ENCODE results near the gene CAPN14.
"Not testable (repeated sequence)": the region's sequence is repeated elsewhere in the genome, so short reads cannot be mapped to it uniquely, and the experiment has no call there.

The CAPN14 gene

DNA sequence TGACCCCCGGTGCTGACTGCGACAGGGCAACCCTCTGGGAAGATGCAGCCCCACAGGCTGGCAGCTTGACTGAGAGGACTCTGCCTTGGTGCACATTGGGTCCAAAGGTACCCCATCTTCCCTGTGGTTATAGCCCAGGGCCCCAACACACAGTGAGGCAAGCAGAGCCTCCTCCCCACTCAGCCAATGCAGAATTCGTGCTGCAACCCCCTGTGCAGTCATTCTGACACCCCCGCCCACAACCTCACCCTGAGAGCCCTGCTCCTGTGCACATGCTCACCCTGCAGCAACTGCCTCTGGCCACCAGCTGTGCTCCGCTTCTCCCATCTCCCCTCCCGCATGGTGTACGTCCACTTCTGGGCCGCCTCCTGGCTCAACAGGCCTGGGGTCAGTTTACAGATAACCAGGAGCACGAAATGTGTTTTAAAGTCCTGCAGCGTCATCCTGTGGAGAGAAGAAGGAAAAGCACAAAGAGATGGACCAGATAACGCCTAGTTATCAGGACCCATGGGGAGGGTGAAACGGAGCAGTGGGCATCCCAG is 24.4 kb downstream of the CAPN14 start:
- DNase-seq, result no peak

DNA sequence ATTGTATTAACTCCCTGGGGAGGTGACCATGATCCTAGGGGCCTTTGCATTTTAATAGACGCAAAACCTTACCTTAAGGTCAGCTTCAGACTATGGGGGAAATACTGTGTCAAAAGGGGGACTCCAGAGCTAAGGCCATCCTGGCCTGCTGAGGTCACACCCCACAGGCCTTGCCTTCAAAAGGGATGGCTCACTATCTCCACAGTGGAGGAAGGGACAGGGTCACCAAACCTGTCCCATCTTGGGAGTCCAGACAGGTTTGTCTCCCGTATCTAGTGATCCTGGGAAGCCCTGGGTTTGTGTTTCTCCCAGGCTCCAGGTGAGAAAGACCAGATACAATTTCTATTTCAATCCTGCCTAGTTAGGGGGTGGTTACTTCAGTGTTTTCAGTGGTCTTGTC is 24.9 kb downstream of the CAPN14 start:
- no peak for DNase-seq

DNA sequence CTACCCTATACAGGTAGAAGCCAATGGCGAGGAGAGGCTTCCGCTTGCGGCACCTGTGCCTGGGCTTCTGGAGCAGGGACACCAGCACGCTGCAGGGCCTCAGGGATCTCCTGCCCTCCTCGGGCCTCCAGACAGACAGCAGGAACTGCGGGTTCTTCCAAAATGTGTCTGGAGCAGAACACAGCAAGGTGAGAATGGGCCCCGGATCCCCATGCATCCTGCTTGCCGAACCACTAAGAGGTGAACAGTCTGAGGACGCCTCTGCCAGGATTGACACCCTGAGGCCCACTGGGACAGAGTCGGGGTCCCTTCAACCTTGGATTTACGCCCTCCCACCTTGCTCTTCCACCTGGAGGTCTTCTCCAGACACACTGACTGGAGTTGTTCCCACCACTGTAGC is 25.4 kb downstream of the CAPN14 start:
- DNase-seq, result no peak

DNA sequence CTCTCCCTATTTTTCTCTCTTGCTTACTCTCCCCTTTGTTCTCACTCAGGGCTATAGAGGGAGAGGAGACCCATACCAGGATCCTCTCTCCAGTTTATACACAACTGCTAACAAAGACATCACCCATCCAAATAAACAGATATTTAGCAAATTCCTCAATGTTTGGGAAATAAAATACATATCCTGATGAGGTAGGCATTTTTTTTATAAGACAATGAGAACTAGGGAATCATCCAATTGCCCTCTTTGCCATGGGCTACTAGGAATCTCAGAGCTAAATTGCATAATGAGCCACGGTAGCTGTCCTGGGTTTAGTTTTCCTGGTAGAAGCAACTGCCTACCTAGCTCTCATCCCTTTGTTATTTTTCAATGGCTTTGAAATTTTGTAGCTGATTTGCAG is 27.1 kb downstream of the CAPN14 start:
- DNase-seq, result no peak

DNA sequence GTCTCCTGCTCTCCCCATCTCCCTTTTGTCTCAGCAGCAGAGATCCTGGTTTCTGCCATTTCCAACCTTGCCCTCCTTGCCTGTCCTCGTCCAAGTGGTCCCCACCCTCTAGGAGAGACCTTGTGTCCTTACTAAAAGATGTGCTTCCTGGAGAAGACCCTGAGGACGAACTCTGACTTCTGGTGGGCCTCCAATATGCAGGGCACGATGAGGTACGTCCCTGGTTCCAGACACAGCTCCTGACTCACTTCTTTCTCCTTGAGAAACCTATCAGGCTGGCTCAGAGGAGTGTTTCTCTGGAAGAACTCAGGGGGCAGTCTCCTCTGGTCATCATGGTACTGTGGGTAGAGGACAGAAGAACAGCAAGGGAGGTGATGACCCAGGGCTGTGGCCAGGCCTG is 28.2 kb downstream of the CAPN14 start:
- DNase-seq, result no peak

DNA sequence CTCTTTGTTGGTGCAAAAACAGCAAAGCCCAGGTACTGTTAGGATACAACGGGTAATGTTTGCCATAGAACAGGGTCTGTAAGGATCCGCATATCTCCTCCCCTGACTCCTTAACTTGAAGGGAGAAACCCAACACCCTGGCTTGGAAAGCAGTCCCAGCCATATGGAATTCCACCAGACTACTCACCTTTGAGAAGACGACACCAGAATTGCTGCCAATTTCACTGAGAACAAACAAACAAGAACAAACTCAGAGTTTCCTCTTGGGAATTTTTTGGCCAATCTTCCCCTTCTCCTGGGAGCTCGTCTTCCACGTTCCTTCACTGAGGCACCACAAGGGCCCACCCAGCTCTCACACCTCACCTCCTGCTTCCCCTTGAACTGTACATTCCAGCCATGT is 29.2 kb downstream of the CAPN14 start:
- no peak for DNase-seq

DNA sequence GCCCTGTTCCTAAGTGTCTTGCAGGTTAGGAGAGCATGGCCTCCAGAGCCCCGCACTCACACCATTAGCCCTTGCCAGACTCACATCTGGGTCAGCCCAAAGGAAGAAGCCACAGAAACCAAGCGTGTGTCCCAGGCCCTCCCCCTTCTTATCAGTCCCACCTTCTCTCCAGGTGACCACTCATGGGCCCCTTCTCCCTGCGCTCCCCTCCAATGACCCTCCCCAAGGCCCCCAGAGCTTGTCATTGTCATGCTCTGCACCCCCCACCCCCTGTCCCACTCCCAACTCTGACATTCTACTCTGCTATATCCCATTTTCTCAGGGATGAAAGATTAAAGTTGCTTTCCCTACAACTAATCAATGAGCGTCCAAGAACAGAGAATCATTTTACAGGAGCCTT is 30.1 kb downstream of the CAPN14 start:
- no peak for DNase-seq

DNA sequence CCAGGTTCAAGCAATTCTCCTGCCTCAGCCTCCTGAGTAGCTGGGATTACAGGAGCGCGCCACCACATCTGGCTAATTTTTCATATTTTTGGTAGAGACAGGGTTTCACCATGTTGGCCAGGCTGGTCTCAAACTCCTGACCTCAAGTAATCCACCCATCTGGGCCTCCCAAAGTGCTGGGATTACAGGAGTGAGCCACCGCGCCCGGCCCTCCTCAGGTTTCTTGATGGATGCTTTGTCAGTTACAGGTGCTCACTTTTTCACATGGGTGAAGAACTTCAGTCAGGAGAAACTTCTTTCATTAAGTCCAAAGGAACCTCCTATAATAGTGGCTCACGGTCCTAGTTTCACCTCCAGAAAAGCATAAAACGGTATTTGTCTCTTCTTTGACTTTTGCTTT is 33.3 kb downstream of the CAPN14 start:
- DNase-seq, result not testable (repeated sequence)

DNA sequence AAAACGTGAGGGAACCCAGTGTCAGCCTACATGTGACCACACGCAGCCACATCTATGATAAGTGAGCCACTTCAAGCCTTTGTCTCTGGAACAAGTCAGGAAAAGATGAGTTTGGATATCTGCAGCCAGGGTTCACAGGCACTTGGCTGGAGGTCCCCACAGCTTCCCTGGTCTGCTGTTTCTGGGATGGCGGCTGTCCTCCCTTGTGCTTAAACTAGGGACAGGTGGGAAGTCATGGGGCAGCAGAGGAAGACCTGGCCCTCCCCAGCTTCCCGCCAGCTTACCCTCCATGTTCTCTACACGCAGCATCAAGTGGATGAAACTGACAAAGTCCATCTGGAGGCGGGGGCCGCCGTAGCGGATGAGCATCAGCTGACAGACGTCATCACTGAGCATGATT is 40.6 kb downstream of the CAPN14 start:
- no peak for DNase-seq

DNA sequence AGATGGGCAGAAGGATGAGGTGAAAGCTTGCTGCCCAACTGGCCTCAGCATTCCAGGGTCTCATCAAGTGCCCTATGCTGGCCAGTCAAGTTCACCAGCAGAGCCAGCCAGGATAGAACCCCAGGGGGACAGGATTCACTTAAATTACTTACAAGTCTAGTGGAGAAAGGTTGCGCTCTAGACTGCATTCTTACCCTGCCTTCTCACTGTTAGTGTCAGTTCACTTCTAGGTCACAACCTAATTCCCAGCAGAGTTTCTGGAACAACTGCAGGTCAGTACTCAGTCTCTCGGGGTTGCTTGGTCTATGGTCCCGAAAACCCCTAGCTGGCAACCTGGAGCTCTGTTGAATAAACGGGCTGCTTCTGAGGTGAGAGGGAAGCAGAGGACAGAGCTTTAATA is 46.2 kb downstream of the CAPN14 start:
- no peak for DNase-seq

DNA sequence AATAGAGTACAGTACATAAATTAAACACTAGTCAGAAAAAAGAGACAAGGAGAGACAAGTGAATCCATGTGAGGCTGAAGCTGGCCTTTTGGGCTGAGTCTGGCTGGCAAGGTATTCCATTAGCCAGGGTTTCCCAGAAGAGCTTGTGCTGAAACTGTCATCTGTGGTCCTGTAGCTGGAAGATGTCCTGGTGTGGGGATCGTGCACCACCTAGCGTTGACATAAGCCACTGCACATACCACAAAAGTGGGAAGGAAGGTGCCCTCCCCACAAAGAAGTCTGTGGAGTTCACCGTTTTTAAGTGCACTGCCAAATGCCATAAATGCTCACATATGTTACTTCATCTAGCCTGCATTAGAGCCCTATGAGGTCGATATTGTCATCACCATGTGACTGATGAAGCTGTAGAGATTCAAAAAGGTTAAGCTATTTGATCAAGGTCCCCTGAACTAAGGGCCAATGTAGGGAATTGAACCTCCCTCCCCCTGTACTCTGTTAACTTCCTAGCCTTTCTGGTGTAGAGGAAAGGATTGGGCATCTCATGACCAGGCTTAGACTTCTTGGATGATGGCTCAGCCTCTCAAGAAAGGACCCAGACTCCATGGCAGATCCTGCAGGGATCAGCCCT is 47.1 kb downstream of the CAPN14 start:
- peak; percentile 6 for DNase-seq

DNA sequence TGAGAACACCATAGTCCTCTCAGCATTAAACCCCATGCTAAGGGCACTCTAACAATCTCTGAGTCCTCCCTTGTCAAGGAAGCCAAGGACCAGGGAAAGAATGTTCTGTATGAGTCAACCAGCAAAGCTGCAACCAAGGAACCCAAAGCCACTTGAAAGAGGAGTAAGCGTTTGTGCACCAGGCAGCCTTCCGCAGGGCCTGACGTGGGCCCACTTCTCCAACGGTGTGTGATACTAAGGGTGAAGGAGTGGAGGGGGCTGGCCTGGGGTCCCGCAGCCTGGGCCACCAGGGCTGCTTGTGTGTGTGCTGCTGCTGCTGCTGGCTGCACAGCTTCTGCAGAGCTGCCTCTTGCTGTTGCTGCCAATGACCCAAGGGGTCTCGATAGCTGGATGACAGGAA is 49.0 kb downstream of the CAPN14 start:
- DNase-seq, result no peak

DNA sequence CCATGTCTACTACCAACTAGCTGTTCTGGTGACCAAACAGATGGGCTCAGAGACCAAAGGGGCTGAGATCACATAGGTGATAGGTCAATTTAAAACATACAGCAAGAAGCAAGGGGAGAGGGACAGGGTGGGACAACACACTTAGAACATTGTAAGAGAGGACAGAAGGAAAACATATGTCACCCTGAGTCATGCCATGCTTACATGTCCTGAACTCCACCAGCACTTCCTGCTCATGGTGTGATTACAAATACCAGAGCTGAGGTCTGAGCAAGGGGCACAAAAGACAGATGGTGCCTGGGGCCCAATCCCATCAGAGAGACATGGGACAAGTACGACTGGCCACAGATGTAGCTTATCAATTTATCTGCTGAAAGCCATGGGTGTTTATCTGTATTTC is 50.4 kb downstream of the CAPN14 start:
- DNase-seq, result no peak

DNA sequence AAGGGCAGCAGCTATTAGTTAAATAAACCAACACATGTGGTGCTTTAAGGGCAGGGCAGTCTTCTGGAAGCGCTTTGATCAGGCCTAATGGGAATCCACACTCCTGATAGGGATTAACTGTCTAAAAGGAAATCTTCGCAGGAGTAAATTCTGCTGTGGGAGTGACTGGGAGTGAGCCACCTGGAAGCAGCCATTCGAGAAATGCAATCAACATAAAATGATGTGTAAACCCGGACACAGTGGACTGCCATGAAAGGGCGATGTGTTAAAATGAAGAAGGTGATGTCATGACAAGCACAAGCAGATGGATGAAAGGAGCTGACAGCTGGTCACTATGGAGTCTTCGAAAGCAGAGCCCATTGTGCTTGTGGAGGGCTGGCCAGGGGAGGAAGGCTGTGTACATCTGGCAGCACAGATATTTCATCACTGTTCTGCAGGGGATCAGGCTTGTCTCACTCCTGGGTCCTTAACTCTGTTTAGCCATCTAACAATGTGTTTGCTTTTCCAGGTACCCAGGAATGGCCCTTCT is 54.2 kb downstream of the CAPN14 start:
- DNase-seq, result no peak

DNA sequence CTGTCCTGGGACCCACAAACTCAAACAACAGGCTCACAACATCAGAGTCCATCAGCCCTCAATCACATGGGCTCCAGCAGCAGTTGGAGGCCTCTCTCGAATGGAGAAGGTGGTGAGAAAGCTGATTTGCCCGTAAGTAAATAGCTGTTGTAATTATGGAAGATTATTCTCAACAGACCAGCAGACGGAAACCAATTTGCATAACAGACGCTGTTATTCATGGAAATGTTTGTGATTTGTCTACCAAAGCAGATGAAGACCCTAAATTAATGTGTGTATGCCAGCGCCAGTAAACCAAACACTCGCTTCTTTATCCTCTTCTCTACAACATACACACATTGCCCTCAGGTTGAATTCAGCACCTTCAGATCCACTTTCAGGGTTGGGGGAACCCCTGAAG is 55.7 kb downstream of the CAPN14 start:
- DNase-seq, result no peak

DNA sequence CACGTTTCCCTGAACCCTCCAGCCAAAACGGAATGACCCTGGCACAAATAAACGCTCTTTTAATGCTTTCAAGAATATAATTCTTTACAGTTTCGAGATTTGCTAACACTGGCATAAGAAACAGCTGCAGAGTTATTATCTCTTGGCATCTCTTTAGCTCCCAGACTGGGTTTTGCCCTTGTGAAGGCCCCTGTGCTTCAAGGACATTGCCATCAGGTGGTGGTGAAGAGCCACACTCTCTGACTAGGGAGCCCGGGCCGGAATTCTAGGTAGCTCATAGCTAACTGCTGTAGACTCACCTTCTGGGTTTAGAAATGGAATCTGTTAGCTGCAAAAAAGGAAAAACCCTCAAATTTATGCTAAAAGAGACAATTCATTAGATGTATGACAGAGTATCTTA is 65.8 kb downstream of the CAPN14 start:
- DNase-seq, result no peak

DNA sequence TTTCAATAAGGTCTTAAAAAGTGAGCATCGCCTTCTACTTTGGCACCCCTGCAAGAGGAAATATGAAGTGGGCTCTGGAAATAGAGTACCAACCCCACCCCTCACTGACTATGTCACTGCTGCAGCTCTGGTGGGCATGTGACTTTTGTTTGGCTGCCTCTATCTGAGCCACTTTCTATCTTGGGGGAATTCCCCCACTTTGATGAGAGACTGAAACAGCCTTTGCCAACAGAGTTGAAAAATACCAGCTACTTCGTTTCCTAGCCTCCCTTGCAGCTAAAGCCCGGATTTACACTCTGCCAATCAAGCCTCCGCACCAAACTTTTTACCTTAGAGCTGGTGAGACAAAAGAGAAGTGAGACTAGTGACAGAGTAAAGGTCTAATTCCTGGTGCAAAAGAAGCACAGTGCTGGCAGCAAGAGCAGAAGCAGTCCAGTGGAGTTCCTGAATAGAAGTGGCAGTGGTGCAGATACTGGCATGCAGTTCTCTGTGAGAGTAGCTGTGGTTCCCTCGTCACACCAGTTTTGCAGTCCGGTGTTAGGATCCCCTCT is 67.1 kb downstream of the CAPN14 start:
- DNase-seq, result no peak

DNA sequence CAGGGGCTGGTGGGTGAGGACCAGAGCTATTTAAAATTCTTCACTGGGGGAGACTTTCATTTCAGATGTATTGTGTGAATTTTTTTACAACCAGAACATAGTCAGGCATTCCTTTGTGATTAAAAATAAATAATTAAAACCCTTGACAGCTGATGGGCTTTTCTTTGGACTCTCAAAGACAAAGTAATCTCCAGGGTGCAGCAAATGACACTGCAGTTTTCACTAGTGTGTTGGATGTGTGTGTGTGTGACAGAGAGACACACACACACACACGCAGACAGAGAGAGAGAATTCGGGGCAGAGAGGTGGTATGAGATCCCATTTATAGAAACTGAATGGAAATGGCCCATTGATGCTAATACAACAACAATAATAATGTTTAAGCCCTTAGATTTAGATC is 68.8 kb downstream of the CAPN14 start:
- no peak for DNase-seq

DNA sequence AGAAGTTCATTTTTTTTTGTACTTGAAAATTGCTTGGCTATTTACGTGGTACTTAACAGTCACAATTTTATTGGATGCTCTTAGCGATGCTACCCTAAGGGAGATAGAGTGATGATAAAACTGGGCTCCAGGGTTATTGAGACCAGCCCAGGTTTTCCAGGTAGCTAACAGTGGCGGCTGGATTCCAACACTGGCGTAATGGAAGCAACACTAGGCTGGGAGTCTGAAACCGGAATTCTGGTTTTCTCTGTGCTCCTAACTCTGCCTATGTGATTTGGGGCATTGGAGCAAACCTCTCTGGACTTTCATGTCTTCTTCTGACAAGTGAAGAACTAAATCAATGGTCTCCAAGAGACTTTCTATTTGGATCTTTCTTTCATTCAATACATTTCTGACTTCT is 69.7 kb downstream of the CAPN14 start:
- DNase-seq, result no peak

DNA sequence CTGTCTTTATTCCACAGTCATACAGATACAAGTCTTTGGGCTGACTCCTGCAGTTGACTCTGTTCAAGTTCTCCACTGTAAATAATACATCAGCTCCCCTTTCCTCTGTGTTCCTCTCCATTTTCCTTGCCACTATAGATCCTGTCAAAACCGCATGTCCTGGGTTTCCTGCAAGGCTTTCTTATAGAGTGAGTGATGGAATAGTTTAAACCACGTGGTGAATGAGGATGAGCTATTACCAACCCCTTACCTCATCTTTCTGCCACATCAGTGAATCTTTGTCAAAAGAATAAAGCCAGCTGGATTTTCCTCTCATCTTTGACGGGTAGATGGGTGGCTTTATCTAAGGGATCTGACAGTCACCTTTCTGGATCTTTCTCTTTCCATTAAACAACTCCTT is 75.2 kb downstream of the CAPN14 start:
- no peak for DNase-seq

DNA sequence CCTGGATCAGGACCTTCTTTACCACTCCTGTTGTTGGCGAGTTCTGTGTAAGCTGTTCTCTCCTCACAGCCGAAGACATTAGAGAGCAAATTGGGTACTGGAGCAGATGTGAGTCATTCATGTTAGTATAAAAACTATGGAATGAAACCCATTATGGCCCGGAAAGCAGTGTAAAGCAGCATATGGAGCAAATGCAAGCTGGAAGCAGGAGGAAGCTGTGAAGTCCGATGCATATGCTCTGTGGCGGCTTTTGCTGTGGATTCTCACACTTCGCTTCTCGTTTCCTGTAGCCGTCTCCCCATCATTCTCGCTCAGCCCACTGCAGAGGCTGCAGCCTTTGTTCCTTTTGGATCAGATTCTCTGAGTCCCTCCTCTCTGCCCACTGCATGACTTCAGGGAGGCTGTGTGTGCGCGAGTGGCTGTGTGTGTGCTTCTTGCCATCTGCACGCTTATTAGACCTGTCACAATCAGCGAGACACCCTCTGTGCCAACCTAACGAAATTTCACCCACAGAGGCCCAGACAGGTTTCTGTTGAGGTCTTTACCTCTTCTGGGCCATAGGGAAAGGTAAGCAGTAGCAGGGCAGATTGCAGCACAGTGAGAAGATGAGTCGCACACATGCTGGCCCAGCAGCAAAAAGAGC is 75.8 kb downstream of the CAPN14 start:
- no peak for DNase-seq

DNA sequence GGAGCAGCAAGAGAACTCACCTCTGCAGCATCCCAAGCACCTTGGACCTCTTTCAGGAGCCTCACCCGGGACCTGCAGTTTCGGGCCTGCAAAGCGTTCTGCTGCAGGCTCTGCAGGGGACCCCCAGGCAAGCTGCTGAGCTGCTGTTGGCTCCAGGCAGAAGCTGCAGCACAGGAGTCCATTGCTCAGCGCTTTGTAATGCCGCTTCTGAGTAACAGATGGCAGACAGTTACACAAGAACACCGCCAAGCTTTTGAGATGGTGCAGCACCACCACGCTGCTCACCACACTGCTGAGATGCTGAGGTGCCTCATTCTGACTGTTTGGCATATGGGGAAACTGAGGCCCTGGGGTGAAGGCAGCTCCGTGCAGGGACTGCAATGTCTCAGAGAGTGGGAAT is 77.2 kb downstream of the CAPN14 start:
- no peak for DNase-seq

DNA sequence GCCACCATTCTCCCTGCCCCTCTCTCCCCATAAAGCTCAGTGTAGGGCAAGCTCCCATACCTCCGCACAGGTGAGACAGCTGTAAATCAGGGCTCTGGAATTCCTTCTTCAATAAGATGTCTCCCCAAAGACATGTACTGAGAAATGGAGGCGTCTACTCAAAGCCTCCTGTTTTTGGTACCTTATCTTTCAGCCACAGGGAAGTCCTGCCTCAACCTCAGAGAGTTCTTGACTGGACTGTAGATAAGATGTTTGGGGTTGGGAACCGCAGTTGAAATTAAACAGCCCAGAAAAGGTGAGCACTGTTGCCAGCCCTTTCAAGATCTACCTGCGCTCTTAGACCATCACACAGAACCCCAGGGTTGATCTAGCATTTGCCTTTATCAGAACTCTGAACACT is 77.6 kb downstream of the CAPN14 start:
- DNase-seq, result no peak

Measured in GOT3 (cell line).